ENCODE measurements around the gene REX1BD.

REX1BD gene

GRCh38 chr19:18577365-18577914, 11.2 kb upstream of the REX1BD start:
- ChIA-PET POLR2A (interaction anchor here (0.8 to 1.7 kb wide), 3 partner anchors 9 to 12 kb away, joined by 3 to 9 read pairs (median 5); partner anchors contain the start of gene REX1BD), CTCF (interaction anchor here (0.9 to 10.9 kb wide), 2 partner anchors 10 to 16 kb away, joined by 5 to 111 read pairs; partner anchors contain the start of gene REX1BD)
- DNase-seq (ENCODE audit: extremely low spot score): no peak
- TF ChIP-seq, protein P1, sequence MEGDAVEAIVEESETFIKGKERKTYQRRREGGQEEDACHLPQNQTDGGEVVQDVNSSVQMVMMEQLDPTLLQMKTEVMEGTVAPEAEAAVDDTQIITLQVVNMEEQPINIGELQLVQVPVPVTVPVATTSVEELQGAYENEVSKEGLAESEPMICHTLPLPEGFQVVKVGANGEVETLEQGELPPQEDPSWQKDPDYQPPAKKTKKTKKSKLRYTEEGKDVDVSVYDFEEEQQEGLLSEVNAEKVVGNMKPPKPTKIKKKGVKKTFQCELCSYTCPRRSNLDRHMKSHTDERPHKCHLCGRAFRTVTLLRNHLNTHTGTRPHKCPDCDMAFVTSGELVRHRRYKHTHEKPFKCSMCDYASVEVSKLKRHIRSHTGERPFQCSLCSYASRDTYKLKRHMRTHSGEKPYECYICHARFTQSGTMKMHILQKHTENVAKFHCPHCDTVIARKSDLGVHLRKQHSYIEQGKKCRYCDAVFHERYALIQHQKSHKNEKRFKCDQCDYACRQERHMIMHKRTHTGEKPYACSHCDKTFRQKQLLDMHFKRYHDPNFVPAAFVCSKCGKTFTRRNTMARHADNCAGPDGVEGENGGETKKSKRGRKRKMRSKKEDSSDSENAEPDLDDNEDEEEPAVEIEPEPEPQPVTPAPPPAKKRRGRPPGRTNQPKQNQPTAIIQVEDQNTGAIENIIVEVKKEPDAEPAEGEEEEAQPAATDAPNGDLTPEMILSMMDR (IDR thresholded peaks at IDR 0.05; ENCODE audit: control extremely low read depth, extremely low read depth, low read depth, missing control alignments): no peak

DNA sequence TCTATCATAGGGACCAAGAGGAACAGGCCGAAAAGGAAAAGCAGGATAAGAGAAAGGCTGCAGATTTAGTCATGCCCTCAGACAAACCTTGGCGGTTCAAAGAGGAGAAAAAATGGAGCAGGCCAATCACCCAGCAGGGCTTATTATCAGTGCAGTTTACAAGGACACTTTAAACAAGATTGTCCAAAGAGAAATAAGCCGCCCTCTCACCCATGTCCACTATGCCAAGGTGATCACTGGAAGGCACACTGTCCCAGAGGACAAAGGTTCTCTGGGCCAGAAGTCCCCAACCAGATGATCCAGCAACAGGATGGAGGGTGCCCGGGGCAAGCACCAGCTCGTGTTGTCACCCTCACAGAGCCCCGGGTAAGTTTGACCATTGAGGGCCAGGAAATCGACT, 8.3 kb upstream of the REX1BD start:
- ChIA-PET CTCF (interaction anchor here (2.2 to 10.9 kb wide), 2 partner anchors 8 to 14 kb away, joined by 4 to 111 read pairs; partner anchors contain the start of gene REX1BD), POLR2A (interaction anchor here (1.2 kb wide), 1 partner anchor 9 kb away, joined by 3 read pairs; no protein-coding TSS in a partner anchor)
- TF ChIP-seq, protein P1 (IDR thresholded peaks at IDR 0.05; ENCODE audit: control extremely low read depth, extremely low read depth, low read depth, missing control alignments): no peak
- no peak for DNase-seq (ENCODE audit: extremely low spot score)

DNA sequence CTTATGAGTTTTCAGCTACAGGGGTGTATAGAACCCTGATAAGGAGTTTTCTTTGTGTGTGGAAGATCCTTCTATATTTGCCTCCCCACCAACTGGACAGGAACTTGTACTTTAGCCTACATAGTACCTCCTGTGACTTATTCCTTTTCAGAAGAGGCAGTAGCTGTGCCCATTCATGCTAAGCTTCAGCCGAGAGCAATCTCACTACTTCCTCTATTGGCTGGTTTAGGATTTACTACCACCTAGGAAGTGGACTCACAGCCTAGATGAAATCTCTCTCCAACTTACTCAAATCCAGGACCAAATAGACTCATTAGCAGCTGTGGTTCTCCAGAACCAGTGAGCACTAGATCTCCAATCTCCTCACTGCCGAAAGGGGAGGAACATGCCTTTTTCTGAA, 2.3 kb upstream of the REX1BD start:
- DNase-seq (ENCODE audit: extremely low spot score): no peak
- CTCF ChIA-PET: interaction anchor here (1.0 to 7.9 kb wide), 7 partner anchors 8 to 136 kb away, joined by 3 to 111 read pairs (median 4); partner anchors contain the start of genes FKBP8 and UBA52
- TF ChIP-seq, protein P1 (IDR thresholded peaks at IDR 0.05; ENCODE audit: control extremely low read depth, extremely low read depth, low read depth, missing control alignments): no peak
- POLR2A ChIA-PET: interaction anchor here (0.6 to 1.1 kb wide), 2 partner anchors 9 to 32 kb away, joined by 3 to 4 read pairs; no protein-coding TSS in a partner anchor

GRCh38 chr19:18587561-18587960, 1.0 kb upstream of the REX1BD start:
- POLR2A ChIA-PET: no interaction called here
- DNase-seq (ENCODE audit: extremely low spot score): no peak
- CTCF ChIA-PET: interaction anchor here (0.7 to 7.9 kb wide), 15 partner anchors 11 to 260 kb away, joined by 3 to 111 read pairs (median 4); partner anchors contain the start of genes FKBP8, UBA52 and UPF1
- TF ChIP-seq, protein P1 (IDR thresholded peaks at IDR 0.05; ENCODE audit: control extremely low read depth, extremely low read depth, low read depth, missing control alignments): no peak

- POLR2A ChIA-PET: interaction anchor here (1.6 to 1.9 kb wide), 2 partner anchors 12 to 16 kb away, joined by 9 to 16 read pairs; partner anchors contain the start of gene UBA52
Measured at GRCh38 chr19:18587962-18588610, 512 bp upstream of the REX1BD start.

More at GRCh38 chr19:18587962-18588610, 512 bp upstream of the REX1BD start:
- TF ChIP-seq, protein P1 (IDR thresholded peaks at IDR 0.05; ENCODE audit: control extremely low read depth, extremely low read depth, low read depth, missing control alignments): no peak
- CTCF ChIA-PET: interaction anchor here (0.7 to 7.9 kb wide), 24 partner anchors 12 to 259 kb away, joined by 3 to 111 read pairs (median 5); partner anchors contain the start of genes ELL, FKBP8, KXD1 and UBA52
- DNase-seq (ENCODE audit: extremely low spot score): no peak
